ENCODE data around the gene PHC3. TPM values are rescaled to one million over a fixed set of nuclear protein-coding genes. Genes with fewer than 3 reads are reported as not detected.
"Not testable (repeated sequence)": the region's sequence is repeated elsewhere in the genome, so short reads cannot be mapped to it uniquely, and the experiment has no call there.

Gene PHC3
- polyA plus RNA-seq, 1 donor (not counting 4 experiments of a cell fraction or from before 2014, with no cell fraction given), result 32.2 TPM

DNA sequence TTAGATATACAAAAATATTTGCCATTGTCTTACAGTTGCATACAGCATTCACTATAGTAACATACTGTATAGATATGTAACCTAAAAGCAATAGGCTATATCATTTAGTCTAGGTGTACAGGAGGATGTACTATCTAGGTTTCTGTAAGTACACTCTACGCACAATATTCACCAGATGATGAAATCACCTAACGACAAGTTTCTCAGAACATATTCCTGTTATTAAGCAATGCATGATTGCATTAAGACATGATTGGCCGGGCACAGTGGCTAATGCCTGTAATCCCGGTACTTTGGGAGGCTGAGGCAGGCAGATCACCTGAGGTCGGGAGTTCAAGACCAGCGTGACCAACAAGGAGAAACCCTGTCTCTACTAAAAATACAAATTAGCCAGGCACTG, 26.2 kb upstream of the PHC3 start:
- Histone ChIP-seq H2AFZ (ENCODE audit: control insufficient read depth, low read length) (no peak overlapping the region), H3K36me3 (ENCODE audit: control insufficient read depth in 2 of 2, extremely low read depth in 1 of 2, insufficient read depth in 2 of 2, low read length in 2 of 2) (no peaks in the 10 kb centered on the region), H4K20me1 (ENCODE audit: control insufficient read depth, extremely low read depth, insufficient read depth, low read length) (no peaks in the 10 kb centered on the region), H3K9me3 (ENCODE audit: control insufficient read depth, low read depth, low read length) (no peaks in the 10 kb centered on the region), H3K9me1 (ENCODE audit: control insufficient read depth, extremely low read depth, insufficient read depth, low read length) (no peaks in the 10 kb centered on the region), H3K4me1 (ENCODE audit: control insufficient read depth, extremely low read depth, insufficient read depth, low read length) (no peaks in the 10 kb centered on the region), H3K27ac (ENCODE audit: control insufficient read depth, insufficient read depth, low read length) (no peak overlapping the region), H3K27me3 (ENCODE audit: control insufficient read depth, extremely low read depth, insufficient read depth, low read length) (no peaks in the 10 kb centered on the region), H3K4me2 (ENCODE audit: control insufficient read depth, extremely low read depth, insufficient read depth, low read depth, low read length) (no peak overlapping the region), H3K4me3 (ENCODE audit: control insufficient read depth in 2 of 3, extremely low read depth in 1 of 3, insufficient read depth in 2 of 3, low read depth in 1 of 3, low read length in 3 of 3) (no peak overlapping the region), H3K9ac (ENCODE audit: control insufficient read depth, extremely low read depth, insufficient read depth, low read length) (no peak overlapping the region), H3K79me2 (ENCODE audit: control insufficient read depth, insufficient read depth, low read length) (no peaks in the 10 kb centered on the region)
- TF ChIP-seq, protein P1, sequence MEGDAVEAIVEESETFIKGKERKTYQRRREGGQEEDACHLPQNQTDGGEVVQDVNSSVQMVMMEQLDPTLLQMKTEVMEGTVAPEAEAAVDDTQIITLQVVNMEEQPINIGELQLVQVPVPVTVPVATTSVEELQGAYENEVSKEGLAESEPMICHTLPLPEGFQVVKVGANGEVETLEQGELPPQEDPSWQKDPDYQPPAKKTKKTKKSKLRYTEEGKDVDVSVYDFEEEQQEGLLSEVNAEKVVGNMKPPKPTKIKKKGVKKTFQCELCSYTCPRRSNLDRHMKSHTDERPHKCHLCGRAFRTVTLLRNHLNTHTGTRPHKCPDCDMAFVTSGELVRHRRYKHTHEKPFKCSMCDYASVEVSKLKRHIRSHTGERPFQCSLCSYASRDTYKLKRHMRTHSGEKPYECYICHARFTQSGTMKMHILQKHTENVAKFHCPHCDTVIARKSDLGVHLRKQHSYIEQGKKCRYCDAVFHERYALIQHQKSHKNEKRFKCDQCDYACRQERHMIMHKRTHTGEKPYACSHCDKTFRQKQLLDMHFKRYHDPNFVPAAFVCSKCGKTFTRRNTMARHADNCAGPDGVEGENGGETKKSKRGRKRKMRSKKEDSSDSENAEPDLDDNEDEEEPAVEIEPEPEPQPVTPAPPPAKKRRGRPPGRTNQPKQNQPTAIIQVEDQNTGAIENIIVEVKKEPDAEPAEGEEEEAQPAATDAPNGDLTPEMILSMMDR (optimal IDR thresholded peaks at IDR 0.05 in 1 of 3, IDR thresholded peaks at IDR 0.05 in 1 of 3, conservative IDR thresholded peaks at IDR 0.05 in 1 of 3; ENCODE audit: extremely low read depth in 1 of 3, insufficient read depth in 2 of 3, low read length in 3 of 3), result no peak
- dilution Hi-C loops (cut with MboI; ENCODE audit: extremely low pct_ligation_motif_present, low sequenced_read_pairs), result no loop called here
- FAIRE-seq, result no peak
- DNase-seq (ENCODE audit: low read depth, low spot score), result no peak

DNA sequence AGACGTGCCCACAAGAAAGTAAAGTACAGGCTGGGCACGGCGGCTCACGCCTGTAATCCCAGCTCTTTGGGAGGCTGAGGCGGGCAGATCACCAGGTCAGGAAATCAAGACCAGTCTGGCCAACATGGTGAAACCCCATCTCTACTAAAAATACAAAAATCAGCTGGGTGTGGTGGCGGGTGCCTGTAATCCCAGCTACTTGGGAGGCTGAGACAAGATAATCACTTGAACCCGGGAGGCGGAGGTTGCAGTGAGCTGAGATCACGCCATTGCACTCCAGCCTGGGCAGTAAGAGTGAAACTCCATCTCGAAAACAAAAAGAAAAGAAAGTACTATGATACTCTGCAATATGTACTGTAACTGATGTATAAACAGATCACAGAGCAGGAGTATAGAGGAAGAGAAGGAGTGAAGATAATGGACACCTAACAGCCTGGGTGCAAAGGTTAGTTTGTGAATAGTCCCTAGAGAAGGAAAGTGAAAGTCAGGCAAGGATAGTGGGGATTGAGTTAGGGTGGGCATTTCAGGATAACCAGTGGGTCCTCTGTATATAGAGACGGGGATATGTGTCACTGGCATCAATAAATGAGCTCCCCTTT, 24.7 kb upstream of the PHC3 start:
- H3K9ac ChIP-seq (ENCODE audit: control insufficient read depth, extremely low read depth, insufficient read depth, low read length); H3K4me1 ChIP-seq (ENCODE audit: control insufficient read depth, extremely low read depth, insufficient read depth, low read length); H2AFZ ChIP-seq (ENCODE audit: control insufficient read depth, low read length); H3K4me2 ChIP-seq (ENCODE audit: control insufficient read depth, extremely low read depth, insufficient read depth, low read depth, low read length); H3K27ac ChIP-seq (ENCODE audit: control insufficient read depth, insufficient read depth, low read length); H3K4me3 ChIP-seq (ENCODE audit: control insufficient read depth in 2 of 3, extremely low read depth in 1 of 3, insufficient read depth in 2 of 3, low read depth in 1 of 3, low read length in 3 of 3); H3K36me3 ChIP-seq (ENCODE audit: control insufficient read depth in 2 of 2, extremely low read depth in 1 of 2, insufficient read depth in 2 of 2, low read length in 2 of 2); DNase-seq (ENCODE audit: low read depth, low spot score); H4K20me1 ChIP-seq (ENCODE audit: control insufficient read depth, extremely low read depth, insufficient read depth, low read length); H3K27me3 ChIP-seq (ENCODE audit: control insufficient read depth, extremely low read depth, insufficient read depth, low read length); H3K79me2 ChIP-seq (ENCODE audit: control insufficient read depth, insufficient read depth, low read length); FAIRE-seq; H3K9me1 ChIP-seq (ENCODE audit: control insufficient read depth, extremely low read depth, insufficient read depth, low read length); dilution Hi-C loops (cut with MboI; ENCODE audit: extremely low pct_ligation_motif_present, low sequenced_read_pairs); H3K9me3 ChIP-seq (ENCODE audit: control insufficient read depth, low read depth, low read length): not testable (repeated sequence)

DNA sequence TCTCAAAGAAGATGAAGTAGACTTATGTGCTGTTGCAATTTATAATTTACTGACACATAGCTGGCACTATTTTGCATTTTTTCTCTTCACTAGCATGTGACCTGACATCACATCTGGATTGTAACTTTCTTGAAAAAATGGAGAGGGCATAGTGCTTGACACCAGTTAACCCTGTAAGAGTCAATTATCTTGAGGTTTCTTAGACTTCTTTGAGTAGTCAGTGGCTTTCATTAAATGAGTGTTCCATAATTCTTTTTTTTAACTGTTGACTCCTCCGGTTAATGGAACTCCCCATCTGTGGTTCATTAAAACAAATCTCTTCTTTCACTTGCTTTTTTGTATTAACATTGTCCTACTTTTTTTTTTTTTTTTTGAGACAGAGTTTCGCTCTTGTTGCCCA, 23.8 kb upstream of the PHC3 start:
- no peak overlapping the region for H3K27ac ChIP-seq (ENCODE audit: control insufficient read depth, insufficient read depth, low read length)
- no peaks in the 10 kb centered on the region for H3K9me1 ChIP-seq (ENCODE audit: control insufficient read depth, extremely low read depth, insufficient read depth, low read length)
- H3K4me1 ChIP-seq (ENCODE audit: control insufficient read depth, extremely low read depth, insufficient read depth, low read length), result no peaks in the 10 kb centered on the region
- no peak for TF ChIP-seq EZH2 (IDR thresholded peaks at IDR 0.05; ENCODE audit: low read length)
- TF ChIP-seq, protein P1 (optimal IDR thresholded peaks at IDR 0.05 in 1 of 3, IDR thresholded peaks at IDR 0.05 in 1 of 3, conservative IDR thresholded peaks at IDR 0.05 in 1 of 3; ENCODE audit: extremely low read depth in 1 of 3, insufficient read depth in 2 of 3, low read length in 3 of 3), result no peak
- dilution Hi-C loops (cut with MboI; ENCODE audit: extremely low pct_ligation_motif_present, low sequenced_read_pairs), result no loop called here
- no peak overlapping the region for H2AFZ ChIP-seq (ENCODE audit: control insufficient read depth, low read length)
- H3K79me2 ChIP-seq (ENCODE audit: control insufficient read depth, insufficient read depth, low read length), result no peaks in the 10 kb centered on the region
- H3K9ac ChIP-seq (ENCODE audit: control insufficient read depth, extremely low read depth, insufficient read depth, low read length), result no peak overlapping the region
- H4K20me1 ChIP-seq (ENCODE audit: control insufficient read depth, extremely low read depth, insufficient read depth, low read length), result no peaks in the 10 kb centered on the region
- no peaks in the 10 kb centered on the region for H3K9me3 ChIP-seq (ENCODE audit: control insufficient read depth, low read depth, low read length)
- FAIRE-seq (no peak), DNase-seq (ENCODE audit: low read depth, low spot score) (no peak)
- no peaks in the 10 kb centered on the region for H3K27me3 ChIP-seq (ENCODE audit: control insufficient read depth, extremely low read depth, insufficient read depth, low read length)
- H3K4me2 ChIP-seq (ENCODE audit: control insufficient read depth, extremely low read depth, insufficient read depth, low read depth, low read length), result no peak overlapping the region
- no peaks in the 10 kb centered on the region for H3K36me3 ChIP-seq (ENCODE audit: control insufficient read depth in 2 of 2, extremely low read depth in 1 of 2, insufficient read depth in 2 of 2, low read length in 2 of 2)
- H3K4me3 ChIP-seq (ENCODE audit: control insufficient read depth in 2 of 3, extremely low read depth in 1 of 3, insufficient read depth in 2 of 3, low read depth in 1 of 3, low read length in 3 of 3), result no peak overlapping the region

Data from keratinocyte (primary cell).